H1 (cell line): Measurements from ENCODE around the gene AP2B1. TPM values are rescaled to one million over a fixed set of nuclear protein-coding genes. Genes with fewer than 3 reads are reported as not detected.

Experiments
- ATF3 ChIP-seq: IDR thresholded peaks from 2 replicates; pipeline ENCODE4 v1.6.1; 2011; ENCODE audit warnings: low read depth, mild to moderate bottlenecking, low read length; ENCODE audit not compliant: insufficient read depth
- polyA plus RNA-seq, 7 experiments: library from polyadenylated mRNA; depleted of rRNA in 3 of 7; stranded (reverse) in 5 of 7; unstranded in 2 of 7; fragments of >200 nt in 5 of 7; fragments of 200-250 nt in 2 of 7; gene quantifications; 1 replicate in 5 of 7; 2 replicates in 1 of 7; 4 replicates in 1 of 7; pipeline versions ENCODE4 v1.2.1 to v1.2.3, GENCODE V29; 2011 to 2013; ENCODE audit warnings: missing spikeins in 2 of 7, mixed read lengths in 2 of 7
- total RNA-seq: library from RNA; stranded (reverse); fragmentation: NEBNext Ultra II Directional; extraction: Animal tissue kit (Norgen Biotek cat#: 25700); gene quantifications from 2 replicates; pipeline ENCODE4 v1.2.1, GENCODE V29; 2021

The AP2B1 gene
- total and polyA plus RNA-seq, 2 of the 8 experiments (the other 6 are each of a cell fraction or from before 2014, with no cell fraction given) = 95.5 to 199 TPM

DNA sequence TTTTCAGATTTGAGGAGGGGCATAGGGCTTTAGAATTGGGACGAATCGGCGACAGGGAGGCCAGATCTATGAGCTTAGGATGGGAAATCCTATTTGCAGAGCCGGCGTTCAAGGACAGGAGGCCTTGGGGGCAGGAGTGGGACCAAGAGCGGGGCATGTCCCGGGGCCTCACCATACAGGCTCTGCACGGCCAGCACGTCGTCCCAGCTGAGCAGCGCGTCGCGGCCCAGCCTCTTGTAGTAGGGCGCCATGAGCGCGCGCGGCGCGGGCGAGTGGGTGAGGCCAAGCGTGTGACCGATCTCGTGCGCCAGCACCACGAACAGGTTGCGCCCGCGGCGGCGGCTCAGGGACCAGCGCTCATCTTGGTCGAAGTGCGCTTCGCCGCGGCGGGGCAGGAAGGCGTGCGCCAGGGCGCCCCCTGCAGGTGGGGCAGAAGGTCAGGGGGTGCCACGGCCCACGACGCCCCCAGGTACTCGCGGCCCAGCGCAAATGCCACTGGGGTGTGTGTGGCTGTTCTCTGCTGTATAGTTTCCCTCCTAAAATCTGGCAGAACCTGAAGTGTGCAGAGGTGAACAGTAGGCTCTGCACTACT lies 182.9 kb downstream of the AP2B1 start (continued):
- TF ChIP-seq ATF3 = no peak
